Astrocyte (in vitro differentiated cells and primary cell): ENCODE measurements around the gene MYO3B. TPM values are rescaled to one million over a fixed set of nuclear protein-coding genes. Genes with fewer than 3 reads are reported as not detected.

Experiments
- DNase-seq: peaks from one replicate; pipeline ENCODE4 v3.0.0-alpha.2; 2010; ENCODE audit warnings: low read depth
- FAIRE-seq: peaks from 2 replicates; lab custom pipeline; 2011; peaks lifted over from hg19 to GRCh38; lab: Jason Lieb, UNC
- H2AFZ ChIP-seq: 2 replicates; pipeline ENCODE4 v1.6.0; 2012; ENCODE audit warnings: low read depth, low read length, inconsistent platforms
- H3K27ac ChIP-seq: 2 replicates; pipeline ENCODE4 v1.5.1; 2011; ENCODE audit warnings: low read depth, low read length, inconsistent platforms
- H3K27me3 ChIP-seq: 2 replicates; pipeline ENCODE4 v1.6.0; 2011; ENCODE audit warnings: low read length, inconsistent platforms; ENCODE audit not compliant: insufficient read depth
- H3K36me3 ChIP-seq: 2 replicates; pipeline ENCODE4 v1.5.1; 2011; ENCODE audit warnings: low read length, inconsistent platforms; ENCODE audit not compliant: insufficient read depth
- H3K4me1 ChIP-seq: 2 replicates; pipeline ENCODE4 v1.5.1; 2011; ENCODE audit warnings: low read length, inconsistent platforms; ENCODE audit not compliant: insufficient read depth
- H3K4me2 ChIP-seq: 2 replicates; pipeline ENCODE4 v1.6.0; 2012; ENCODE audit warnings: low read length, inconsistent platforms
- H3K4me3 ChIP-seq: 2 replicates; pipeline ENCODE4 v1.5.1; 2011; ENCODE audit warnings: low read depth, mild to moderate bottlenecking, low read length, inconsistent platforms; ENCODE audit not compliant: insufficient read depth
- H3K79me2 ChIP-seq: 2 replicates; pipeline ENCODE4 v1.6.0; 2012; ENCODE audit warnings: mild to moderate bottlenecking, low read length, inconsistent platforms; ENCODE audit not compliant: insufficient read depth
- H3K9ac ChIP-seq: 2 replicates; pipeline ENCODE4 v1.6.0; 2012; ENCODE audit warnings: mild to moderate bottlenecking, low read length, inconsistent platforms
- H3K9me3 ChIP-seq: 2 replicates; pipeline ENCODE4 v1.5.1; 2012; ENCODE audit warnings: low read depth, mild to moderate bottlenecking, low read length, inconsistent platforms; ENCODE audit not compliant: insufficient read depth
- H4K20me1 ChIP-seq: 2 replicates; pipeline ENCODE4 v1.6.0; 2012; ENCODE audit warnings: low read length, inconsistent platforms; ENCODE audit not compliant: insufficient read depth
- H3K27ac Mint-ChIP-seq: one replicate; pipeline ENCODE4 v1.8.0; 2021; ENCODE audit warnings: mild to moderate bottlenecking, mixed read lengths; ENCODE audit not compliant: unreplicated experiment
- H3K27me3 Mint-ChIP-seq: one replicate; pipeline ENCODE4 v1.8.0; 2021; ENCODE audit warnings: low read depth, mixed read lengths; ENCODE audit not compliant: unreplicated experiment
- H3K36me3 Mint-ChIP-seq: one replicate; pipeline ENCODE4 v1.8.0; 2021; ENCODE audit warnings: low read depth, mixed read lengths; ENCODE audit not compliant: unreplicated experiment
- H3K4me1 Mint-ChIP-seq: one replicate; pipeline ENCODE4 v1.8.0; 2021; ENCODE audit warnings: low read depth, mixed read lengths; ENCODE audit not compliant: unreplicated experiment
- H3K4me3 Mint-ChIP-seq: one replicate; pipeline ENCODE4 v1.8.0; 2021; ENCODE audit warnings: mild to moderate bottlenecking, moderate library complexity, mixed read lengths; ENCODE audit not compliant: unreplicated experiment
- H3K9me3 Mint-ChIP-seq: one replicate; pipeline ENCODE4 v1.8.0; 2021; ENCODE audit warnings: mild to moderate bottlenecking, mixed read lengths; ENCODE audit not compliant: unreplicated experiment
- EZH2 ChIP-seq: IDR thresholded peaks from 2 replicates; pipeline ENCODE4 v1.6.1; 2012; ENCODE audit warnings: mild to moderate bottlenecking, low read length, inconsistent platforms; ENCODE audit not compliant: insufficient read depth
- total RNA-seq: library from RNA; stranded (reverse); gene quantifications from 2 replicates; pipeline ENCODE4 v1.2.1, GENCODE V29; 2021
- TF ChIP-seq, protein P1 (sequence below): IDR thresholded peaks from 2 replicates; pipeline ENCODE4 v1.5.1; 2011; ENCODE audit warnings: low read depth, mild to moderate bottlenecking, inconsistent platforms, low read length, moderate library complexity; ENCODE audit not compliant: insufficient read depth

The MYO3B gene
- total RNA-seq, 1 donor from 2014 or later = not detected

DNA sequence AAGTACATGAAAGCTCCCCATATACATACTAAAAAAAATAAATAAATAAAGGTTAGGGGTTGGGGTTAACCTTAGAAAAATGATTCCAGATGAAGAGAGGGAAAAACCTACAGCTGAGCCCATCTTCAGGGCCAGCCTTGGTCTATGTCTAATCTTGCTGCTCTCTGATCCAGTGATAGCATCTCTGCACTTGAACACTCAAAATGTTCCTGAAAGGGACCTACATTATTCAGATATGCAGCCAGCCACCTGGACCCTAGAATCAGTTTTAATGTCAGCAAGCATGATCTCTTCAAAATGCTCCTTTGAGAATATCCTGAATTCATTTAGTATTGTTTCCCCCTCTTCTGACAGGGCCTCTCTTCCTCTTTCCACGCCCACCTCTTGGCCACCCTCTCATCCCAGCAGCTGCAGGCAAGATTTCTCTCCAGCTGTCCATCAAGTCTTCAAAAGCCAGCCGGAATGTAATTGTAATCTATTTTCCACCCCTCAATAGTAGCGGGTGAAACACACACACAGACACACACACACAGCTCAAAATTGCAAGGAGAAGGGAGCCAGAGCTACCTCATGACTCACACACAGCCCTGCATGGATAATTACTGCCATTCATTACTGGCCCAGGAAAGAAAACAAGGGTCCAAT lies 135.5 kb downstream of the MYO3B start:
- Mint-ChIP-seq H3K9me3 (peaks cover 4% of the 10 kb centered on the region), H3K4me3 (no peak overlapping the region), H3K4me1 (peaks cover 46% of the 10 kb centered on the region), H3K27ac (peak overlapping the region; percentile 35), H3K27me3 (no peaks in the 10 kb centered on the region), H3K36me3 (no peaks in the 10 kb centered on the region)
- FAIRE-seq = no peak
- Histone ChIP-seq H3K9ac (no peak overlapping the region), H3K4me3 (no peak overlapping the region), H3K4me2 (peak overlapping the region; percentile 27), H3K4me1 (peaks cover 6% of the 10 kb centered on the region), H2AFZ (no peak overlapping the region), H3K9me3 (no peaks in the 10 kb centered on the region), H3K27ac (no peak overlapping the region), H3K27me3 (no peaks in the 10 kb centered on the region), H4K20me1 (no peaks in the 10 kb centered on the region), H3K36me3 (no peaks in the 10 kb centered on the region), H3K79me2 (no peaks in the 10 kb centered on the region)
- no peak for TF ChIP-seq EZH2
- TF ChIP-seq, protein P1, sequence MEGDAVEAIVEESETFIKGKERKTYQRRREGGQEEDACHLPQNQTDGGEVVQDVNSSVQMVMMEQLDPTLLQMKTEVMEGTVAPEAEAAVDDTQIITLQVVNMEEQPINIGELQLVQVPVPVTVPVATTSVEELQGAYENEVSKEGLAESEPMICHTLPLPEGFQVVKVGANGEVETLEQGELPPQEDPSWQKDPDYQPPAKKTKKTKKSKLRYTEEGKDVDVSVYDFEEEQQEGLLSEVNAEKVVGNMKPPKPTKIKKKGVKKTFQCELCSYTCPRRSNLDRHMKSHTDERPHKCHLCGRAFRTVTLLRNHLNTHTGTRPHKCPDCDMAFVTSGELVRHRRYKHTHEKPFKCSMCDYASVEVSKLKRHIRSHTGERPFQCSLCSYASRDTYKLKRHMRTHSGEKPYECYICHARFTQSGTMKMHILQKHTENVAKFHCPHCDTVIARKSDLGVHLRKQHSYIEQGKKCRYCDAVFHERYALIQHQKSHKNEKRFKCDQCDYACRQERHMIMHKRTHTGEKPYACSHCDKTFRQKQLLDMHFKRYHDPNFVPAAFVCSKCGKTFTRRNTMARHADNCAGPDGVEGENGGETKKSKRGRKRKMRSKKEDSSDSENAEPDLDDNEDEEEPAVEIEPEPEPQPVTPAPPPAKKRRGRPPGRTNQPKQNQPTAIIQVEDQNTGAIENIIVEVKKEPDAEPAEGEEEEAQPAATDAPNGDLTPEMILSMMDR = no peak
- DNase-seq = peak; percentile 59

DNA sequence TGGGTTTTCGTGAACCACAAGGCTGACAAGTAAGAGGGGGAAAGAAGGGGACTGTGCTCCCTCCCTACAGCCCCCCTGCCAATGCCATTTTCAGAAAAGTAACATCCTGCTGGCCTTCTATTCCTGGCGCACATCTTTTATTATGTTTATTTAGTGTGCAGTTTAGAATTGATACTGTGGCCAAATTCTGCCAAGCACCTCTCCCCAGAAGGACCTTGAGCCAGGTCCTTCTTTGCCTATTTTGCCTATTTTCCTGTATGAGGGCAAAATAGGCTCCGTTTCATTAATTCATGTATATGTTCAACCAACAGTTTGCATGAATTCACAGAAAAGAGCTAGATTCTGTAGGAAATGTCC lies 136.0 kb downstream of the MYO3B start:
- Mint-ChIP-seq H3K4me3 (no peak overlapping the region), H3K27me3 (no peaks in the 10 kb centered on the region), H3K4me1 (peaks cover 46% of the 10 kb centered on the region), H3K27ac (no peak overlapping the region), H3K36me3 (no peaks in the 10 kb centered on the region), H3K9me3 (peaks cover 5% of the 10 kb centered on the region)
- Histone ChIP-seq H3K9ac (no peak overlapping the region), H3K79me2 (no peaks in the 10 kb centered on the region), H3K27ac (no peak overlapping the region), H3K9me3 (no peaks in the 10 kb centered on the region), H4K20me1 (no peaks in the 10 kb centered on the region), H2AFZ (no peak overlapping the region), H3K4me3 (no peak overlapping the region), H3K4me2 (peak overlapping the region; percentile 27), H3K36me3 (no peaks in the 10 kb centered on the region), H3K4me1 (peaks cover 6% of the 10 kb centered on the region), H3K27me3 (no peaks in the 10 kb centered on the region)
- TF ChIP-seq EZH2 = no peak
- TF ChIP-seq, protein P1 = no peak
- DNase-seq (no peak), FAIRE-seq (no peak)

DNA sequence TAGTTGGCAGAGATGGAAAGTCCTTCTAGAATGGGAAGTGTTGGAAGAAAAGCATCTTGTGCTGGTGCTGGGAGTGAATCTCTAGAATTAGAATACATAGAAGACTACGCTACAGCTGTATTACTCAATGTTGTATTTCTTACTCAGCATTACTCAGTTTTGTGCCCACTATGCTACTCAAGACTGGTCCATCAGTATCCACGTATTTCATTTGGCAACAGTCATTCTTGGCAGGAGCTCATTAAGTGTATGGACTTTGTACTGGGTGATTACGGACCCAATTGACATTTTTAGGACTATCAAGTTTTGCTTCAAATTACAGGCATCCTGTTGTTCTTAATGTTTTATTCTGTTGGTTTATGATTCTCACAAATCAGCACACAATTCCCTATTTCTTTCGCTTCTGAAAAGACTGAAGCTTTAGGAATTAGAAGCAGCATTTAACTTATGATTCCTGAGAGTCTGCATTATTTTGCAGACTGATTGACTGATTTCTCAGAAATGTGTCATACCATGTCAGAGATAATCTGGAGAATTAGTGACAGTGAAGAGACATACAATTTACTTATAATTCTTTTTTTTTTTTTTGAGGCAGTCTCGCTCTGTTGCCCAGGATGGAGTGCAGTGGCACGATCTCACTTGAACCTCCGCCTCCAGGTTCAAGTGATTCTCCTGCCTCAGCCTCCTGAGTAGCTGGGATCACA lies 136.9 kb downstream of the MYO3B start:
- Histone ChIP-seq H3K4me2 (no peak overlapping the region), H3K27ac (no peak overlapping the region), H3K79me2 (no peaks in the 10 kb centered on the region), H3K9me3 (no peaks in the 10 kb centered on the region), H4K20me1 (no peaks in the 10 kb centered on the region), H3K4me3 (no peak overlapping the region), H3K27me3 (no peaks in the 10 kb centered on the region), H2AFZ (no peak overlapping the region), H3K9ac (no peak overlapping the region), H3K36me3 (no peaks in the 10 kb centered on the region), H3K4me1 (peaks cover 6% of the 10 kb centered on the region)
- H3K27me3 Mint-ChIP-seq = no peaks in the 10 kb centered on the region
- DNase-seq (peak; percentile 18), FAIRE-seq (no peak)
- peaks cover 5% of the 10 kb centered on the region for H3K9me3 Mint-ChIP-seq
- peaks cover 46% of the 10 kb centered on the region for H3K4me1 Mint-ChIP-seq
- no peaks in the 10 kb centered on the region for H3K36me3 Mint-ChIP-seq
- H3K27ac Mint-ChIP-seq = no peak overlapping the region
- TF ChIP-seq EZH2 = no peak
- TF ChIP-seq, protein P1 = no peak
- H3K4me3 Mint-ChIP-seq = no peak overlapping the region
